HepG2 (cell line): ENCODE measurements around the gene CBX7. TPM values are rescaled to one million over a fixed set of nuclear protein-coding genes. Genes with fewer than 3 reads are reported as not detected.

ENCODE experiments used
- ATAC-seq: fragments of 200-7000 bp; cut with Tn5 transposase; 3 replicates; pipeline ENCODE4 v1.9.1; 2020; ENCODE audit warnings: mild to moderate bottlenecking, moderate library complexity
- BruUV-seq: library from RNA; stranded (reverse); fragments of 400-500 nt; replicated peaks from 2 replicates; lab custom pipeline; 2021; lab: Mats Ljungman, UMichigan
- CTCF ChIA-PET: fragments of 300-600 bp; formaldehyde crosslinking; extraction: SDS; loops from one replicate; lab custom pipeline; 2021; ENCODE audit warnings: low total read pairs, inconsistent platforms, low intra/inter-chr PET ratio; lab: Yijun Ruan, JAX
- POLR2A ChIA-PET: fragments of 350-600 bp; sonication (Branson Sonifier 250); formaldehyde crosslinking; loops from one replicate; lab custom pipeline; 2020; ENCODE audit warnings: antibody characterized with exemption, inconsistent platforms; lab: Yijun Ruan, JAX
- DNase-seq: peaks from one replicate; pipeline ENCODE4 v3.0.0-alpha.2; 2015; ENCODE audit warnings: low spot score
- FAIRE-seq: peaks from 3 replicates; lab custom pipeline; 2011; peaks lifted over from hg19 to GRCh38; lab: Jason Lieb, UNC
- H2AFZ ChIP-seq: one replicate; pipeline ENCODE4 v1.6.1; 2011; ENCODE audit warnings: low read length, inconsistent platforms
- H3K27ac ChIP-seq: fragments of 300-600 bp; 3 replicates; pipeline ENCODE4 v1.8.0; 2011; ENCODE audit warnings: mixed run types, mild to moderate bottlenecking, mixed read lengths, low read length, inconsistent platforms; ENCODE audit not compliant: insufficient read depth; ENCODE audit errors: extremely low read length
- H3K27me3 ChIP-seq, 2 experiments: fragments of 200-600 bp in 1 of 2; 2 replicates in 1 of 2; 3 replicates in 1 of 2; pipeline versions ENCODE4 v1.6.0 to v1.8.0; 2011; ENCODE audit warnings: low read length in 2 of 2, mild to moderate bottlenecking in 2 of 2, moderate library complexity in 2 of 2, inconsistent platforms in 1 of 2; ENCODE audit not compliant: insufficient read depth in 2 of 2, control insufficient read depth in 1 of 2
- H3K36me3 ChIP-seq, 2 experiments: fragments of 200-600 bp in 1 of 2; replicated peaks in 1 of 2; 2 replicates in 1 of 2; 3 replicates in 1 of 2; pipeline versions ENCODE4 v1.5.1 to v1.8.0; 2011; ENCODE audit warnings: low read length in 2 of 2, inconsistent platforms in 1 of 2; ENCODE audit not compliant: insufficient read depth in 2 of 2, control insufficient read depth in 1 of 2
- H3K4me1 ChIP-seq: 2 replicates; pipeline ENCODE4 v1.5.1; 2012; ENCODE audit warnings: low read length, inconsistent platforms; ENCODE audit not compliant: insufficient read depth
- H3K4me2 ChIP-seq: 2 replicates; pipeline ENCODE4 v1.6.0; 2011; ENCODE audit warnings: low read depth, low read length, inconsistent platforms
- H3K4me3 ChIP-seq, 3 experiments: fragments of 200-600 bp in 1 of 3; sonication (generic), shearing (Covaris generic) in 1 of 3; replicated peaks in 1 of 3; 2 replicates each; pipeline ENCODE4 v1.5.1; 2011 to 2016; ENCODE audit warnings: low read length in 3 of 3, inconsistent platforms in 2 of 3, low read depth in 2 of 3, mild to moderate bottlenecking in 2 of 3, control low read depth in 1 of 3, mixed read lengths in 1 of 3; ENCODE audit not compliant: insufficient read depth in 1 of 3
- H3K79me2 ChIP-seq: one replicate; pipeline ENCODE4 v1.6.1; 2011; ENCODE audit warnings: low read length, inconsistent platforms; ENCODE audit not compliant: insufficient read depth
- H3K9ac ChIP-seq: 2 replicates; pipeline ENCODE4 v1.6.0; 2011; ENCODE audit warnings: mild to moderate bottlenecking, low read depth, low read length, inconsistent platforms; ENCODE audit not compliant: insufficient read depth
- H3K9me3 ChIP-seq: 2 replicates; pipeline ENCODE4 v1.5.1; 2012; ENCODE audit warnings: mild to moderate bottlenecking, low read length
- H4K20me1 ChIP-seq: 2 replicates; pipeline ENCODE4 v1.6.0; 2011; ENCODE audit warnings: inconsistent platforms, mild to moderate bottlenecking, low read length, moderate library complexity; ENCODE audit not compliant: insufficient read depth
- HES4 ChIP-seq: sonication (generic); formaldehyde crosslinking; IDR thresholded peaks from 2 replicates; pipeline ENCODE4 v1.9.0; 2021; ENCODE audit warnings: mild to moderate bottlenecking, missing genetic modification reagents, borderline replicate concordance
- KLF16 ChIP-seq, 2 experiments: sonication (generic) in 1 of 2; formaldehyde crosslinking in 1 of 2; IDR thresholded peaks; 2 replicates each; pipeline versions ENCODE4 v1.6.1 to v1.8.0; 2016 to 2023; ENCODE audit warnings: missing genetic modification reagents in 2 of 2, missing compliant biosample characterization in 1 of 2
- NR2C2 ChIP-seq: sonication (generic); formaldehyde crosslinking; IDR thresholded peaks from 2 replicates; pipeline ENCODE4 v1.4.0; 2020; ENCODE audit warnings: missing genetic modification reagents, mild to moderate bottlenecking, moderate library complexity, borderline replicate concordance
- SAP130 ChIP-seq: IDR thresholded peaks from 2 replicates; pipeline ENCODE4 v1.6.1; 2016; ENCODE audit warnings: low read depth
- ZBTB38 ChIP-seq: sonication (generic); formaldehyde crosslinking; IDR thresholded peaks from 2 replicates; pipeline ENCODE4 v1.5.1; 2020; ENCODE audit warnings: mild to moderate bottlenecking, missing genetic modification reagents
- ZNF10 ChIP-seq: sonication (generic); formaldehyde crosslinking; IDR thresholded peaks from 2 replicates; pipeline ENCODE4 v1.4.0; 2020; ENCODE audit warnings: mild to moderate bottlenecking, low read depth, missing genetic modification reagents, borderline replicate concordance
- WGBS: methylation state at CpG from one replicate; pipeline ENCODE4 v1.1.6; 2017; ENCODE audit warnings: low lambda C conversion rate; 5-methylcytosine and 5-hydroxymethylcytosine counted together
- in situ Hi-C: cut with HindIII; loops from 2 replicates; pipeline ENCODE4 v1.10.0; 2017; ENCODE audit warnings: low pct_unique_long_range_greater_than_20kb; ENCODE audit not compliant: extremely low pct_ligation_motif_present
- intact Hi-C: fragments of 100-400 bp; cut with micrococcal nuclease; formaldehyde crosslinking; loops from one replicate; pipeline ENCODE4 v1.10.0; 2022; ENCODE audit not compliant: unreplicated experiment
- polyA plus RNA-seq, 8 experiments: library from polyadenylated mRNA; depleted of rRNA in 3 of 8; stranded (reverse) in 7 of 8; unstranded in 1 of 8; fragments of >200 nt; fragmentation: Illumina TruSeq in 4 of 8; extraction: Trizol in 4 of 8; gene quantifications; 2 replicates each; pipeline versions ENCODE4 v1.2.1 to v1.2.3, GENCODE V29; 2011 to 2016; ENCODE audit warnings: low read depth in 4 of 8, missing spikeins in 1 of 8, mixed read lengths in 1 of 8; ENCODE audit not compliant: insufficient read depth in 1 of 8
- total RNA-seq, 5 experiments: library from RNA; depleted of rRNA; stranded (reverse); fragments of >200 nt; fragmentation: Illumina TruSeq; extraction: Trizol; gene quantifications; 2 replicates each; pipeline ENCODE4 v1.2.3, GENCODE V29; 2016; ENCODE audit warnings: low read depth in 1 of 5
- TF ChIP-seq, protein P1 (sequence below): sonication (generic); formaldehyde crosslinking; IDR thresholded peaks from 2 replicates; pipeline ENCODE4 v1.4.0; 2020; ENCODE audit warnings: missing genetic modification reagents
- TF ChIP-seq, protein P2 (sequence below): sonication (generic); formaldehyde crosslinking; IDR thresholded peaks from 2 replicates; pipeline ENCODE4 v1.8.0; 2022; ENCODE audit warnings: mild to moderate bottlenecking, missing genetic modification reagents, borderline replicate concordance
- TF ChIP-seq, protein P3 (sequence below): sonication (generic); formaldehyde crosslinking; IDR thresholded peaks from 2 replicates; pipeline ENCODE4 v1.5.0; 2020; ENCODE audit warnings: missing genetic modification reagents

The CBX7 gene
- total and polyA plus RNA-seq, 2 of the 13 experiments (the other 11 are each of a cell fraction or from before 2014, with no cell fraction given), result 0.35 to 4.9 TPM

DNA sequence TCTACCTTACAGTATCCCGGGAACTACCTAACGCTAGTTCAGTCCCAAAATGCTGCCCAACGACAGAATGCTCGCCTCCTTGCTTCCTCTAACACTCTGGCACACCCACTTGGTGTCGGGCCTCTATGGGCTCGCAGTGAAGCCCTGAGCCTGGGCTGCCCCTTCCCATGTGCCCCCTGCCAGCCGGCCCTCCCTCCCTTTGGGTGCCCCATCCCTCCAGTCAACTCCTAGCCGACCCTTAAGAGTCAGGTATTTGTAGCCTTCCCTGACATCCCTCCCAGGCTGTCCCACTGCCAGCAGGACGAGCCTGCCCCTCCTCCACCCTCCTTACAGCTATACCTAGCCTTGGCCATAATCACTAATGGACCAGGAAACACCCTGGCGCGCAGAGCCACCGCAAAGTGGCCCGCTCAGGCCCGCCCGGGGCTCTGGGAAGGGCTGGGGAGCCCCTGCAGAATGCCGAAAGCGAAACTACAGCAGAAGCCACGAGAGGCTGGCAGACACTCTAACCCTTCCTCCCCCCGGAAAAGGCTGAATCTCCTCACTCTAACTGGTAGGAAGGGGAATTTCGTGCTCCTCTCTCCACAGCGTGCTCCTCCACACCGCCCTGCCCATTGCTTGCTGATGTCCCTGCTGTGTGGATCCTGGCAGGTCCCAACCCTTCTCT, 8.2 kb downstream of the CBX7 start:
- WGBS, result 50% methylated on average over 20 of the region's 22 CpGs
- Histone ChIP-seq H3K79me2 (no peaks in the 10 kb centered on the region), H3K9ac (peak overlapping the region; percentile 73; the same call in 1 of the 2 replicates), H3K36me3 (no peaks in the 10 kb centered on the region), H3K4me2 (peak overlapping the region; percentile 99), H3K27ac (no peak overlapping the region), H2AFZ (no peak overlapping the region), H3K9me3 (no peaks in the 10 kb centered on the region), H3K4me1 (peaks cover 42% of the 10 kb centered on the region), H4K20me1 (no peaks in the 10 kb centered on the region), H3K4me3 (peak overlapping the region in 1 of 3 experiments; percentile 93; a peak in 3 of 6 replicates), H3K27me3 (peaks cover 1 to 17% of the 10 kb centered on the region in 2 experiments; a peak in 3 of 5 replicates)
- FAIRE-seq (no peak), DNase-seq (no peak), ATAC-seq (no peak)
- intact Hi-C loops, result no loop called here
- in situ Hi-C loops, result no loop called here
- TF ChIP-seq ZBTB38 (CRISPR knock-in tag) (0 out of 2 replicates have a peak, but pooled peaks have one; percentile 24), KLF16 (CRISPR knock-in tag; IDR thresholded peaks at IDR 0.05) (no peak)
- POLR2A ChIA-PET, result no interaction called here
- CTCF ChIA-PET, result no interaction called here
- no TSS peak for BruUV-seq

DNA sequence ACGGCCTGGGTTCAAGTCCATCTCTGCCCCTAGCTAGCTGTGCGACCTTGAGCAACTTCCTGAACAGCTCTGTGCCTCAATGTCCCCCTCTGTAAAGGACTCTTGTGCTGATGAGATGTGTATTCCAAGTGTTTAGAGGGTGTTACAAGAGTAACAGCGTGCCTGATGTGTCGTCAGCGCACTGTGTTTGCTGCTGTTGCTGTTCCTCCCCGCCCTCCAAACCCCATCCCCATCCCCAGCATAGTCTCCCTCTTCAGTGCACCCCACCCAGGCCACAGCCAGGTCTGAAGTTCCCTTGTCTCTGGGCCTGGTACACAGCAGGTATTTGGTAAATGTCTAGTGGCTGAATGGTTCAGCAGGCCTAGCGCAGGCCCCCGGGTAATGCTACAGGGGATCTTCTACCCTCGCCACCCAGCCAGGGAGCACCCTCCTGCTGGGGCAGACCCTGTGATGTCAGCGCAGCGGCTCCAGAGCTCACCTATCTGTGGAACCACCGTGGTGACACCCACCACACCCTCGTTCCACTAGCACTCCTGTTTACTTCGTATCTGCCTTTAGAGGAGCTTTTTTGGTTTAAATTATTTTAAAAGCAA, 10.3 kb downstream of the CBX7 start:
- H3K4me1 ChIP-seq, result peaks cover 38% of the 10 kb centered on the region
- H3K27me3 ChIP-seq, result peaks cover 1 to 17% of the 10 kb centered on the region in 2 experiments; a peak in 3 of 5 replicates
- in situ Hi-C loops (no loop called here), intact Hi-C loops (no loop called here)
- no peak overlapping the region for H3K4me3 ChIP-seq
- no peaks in the 10 kb centered on the region for H3K36me3 ChIP-seq
- H4K20me1 ChIP-seq, result no peaks in the 10 kb centered on the region
- no peak overlapping the region for H2AFZ ChIP-seq
- DNase-seq, result no peak
- H3K4me2 ChIP-seq, result no peak overlapping the region
- no peaks in the 10 kb centered on the region for H3K9me3 ChIP-seq
- BruUV-seq, result no TSS peak
- no peak for ATAC-seq
- no peaks in the 10 kb centered on the region for H3K79me2 ChIP-seq
- no peak overlapping the region for H3K9ac ChIP-seq
- ChIA-PET CTCF (no interaction called here), POLR2A (no interaction called here)
- no peak for FAIRE-seq
- 68% methylated on average over 5 of the region's 14 CpGs for WGBS
- no peak overlapping the region for H3K27ac ChIP-seq
- TF ChIP-seq HES4 (CRISPR knock-in tag) (no peak), NR2C2 (CRISPR knock-in tag) (no peak), SAP130 (no peak), ZNF10 (no peak)
- TF ChIP-seq, protein P1, sequence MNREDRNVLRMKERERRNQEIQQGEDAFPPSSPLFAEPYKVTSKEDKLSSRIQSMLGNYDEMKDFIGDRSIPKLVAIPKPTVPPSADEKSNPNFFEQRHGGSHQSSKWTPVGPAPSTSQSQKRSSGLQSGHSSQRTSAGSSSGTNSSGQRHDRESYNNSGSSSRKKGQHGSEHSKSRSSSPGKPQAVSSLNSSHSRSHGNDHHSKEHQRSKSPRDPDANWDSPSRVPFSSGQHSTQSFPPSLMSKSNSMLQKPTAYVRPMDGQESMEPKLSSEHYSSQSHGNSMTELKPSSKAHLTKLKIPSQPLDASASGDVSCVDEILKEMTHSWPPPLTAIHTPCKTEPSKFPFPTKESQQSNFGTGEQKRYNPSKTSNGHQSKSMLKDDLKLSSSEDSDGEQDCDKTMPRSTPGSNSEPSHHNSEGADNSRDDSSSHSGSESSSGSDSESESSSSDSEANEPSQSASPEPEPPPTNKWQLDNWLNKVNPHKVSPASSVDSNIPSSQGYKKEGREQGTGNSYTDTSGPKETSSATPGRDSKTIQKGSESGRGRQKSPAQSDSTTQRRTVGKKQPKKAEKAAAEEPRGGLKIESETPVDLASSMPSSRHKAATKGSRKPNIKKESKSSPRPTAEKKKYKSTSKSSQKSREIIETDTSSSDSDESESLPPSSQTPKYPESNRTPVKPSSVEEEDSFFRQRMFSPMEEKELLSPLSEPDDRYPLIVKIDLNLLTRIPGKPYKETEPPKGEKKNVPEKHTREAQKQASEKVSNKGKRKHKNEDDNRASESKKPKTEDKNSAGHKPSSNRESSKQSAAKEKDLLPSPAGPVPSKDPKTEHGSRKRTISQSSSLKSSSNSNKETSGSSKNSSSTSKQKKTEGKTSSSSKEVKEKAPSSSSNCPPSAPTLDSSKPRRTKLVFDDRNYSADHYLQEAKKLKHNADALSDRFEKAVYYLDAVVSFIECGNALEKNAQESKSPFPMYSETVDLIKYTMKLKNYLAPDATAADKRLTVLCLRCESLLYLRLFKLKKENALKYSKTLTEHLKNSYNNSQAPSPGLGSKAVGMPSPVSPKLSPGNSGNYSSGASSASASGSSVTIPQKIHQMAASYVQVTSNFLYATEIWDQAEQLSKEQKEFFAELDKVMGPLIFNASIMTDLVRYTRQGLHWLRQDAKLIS (CRISPR knock-in tag), result no peak
- TF ChIP-seq, protein P2, sequence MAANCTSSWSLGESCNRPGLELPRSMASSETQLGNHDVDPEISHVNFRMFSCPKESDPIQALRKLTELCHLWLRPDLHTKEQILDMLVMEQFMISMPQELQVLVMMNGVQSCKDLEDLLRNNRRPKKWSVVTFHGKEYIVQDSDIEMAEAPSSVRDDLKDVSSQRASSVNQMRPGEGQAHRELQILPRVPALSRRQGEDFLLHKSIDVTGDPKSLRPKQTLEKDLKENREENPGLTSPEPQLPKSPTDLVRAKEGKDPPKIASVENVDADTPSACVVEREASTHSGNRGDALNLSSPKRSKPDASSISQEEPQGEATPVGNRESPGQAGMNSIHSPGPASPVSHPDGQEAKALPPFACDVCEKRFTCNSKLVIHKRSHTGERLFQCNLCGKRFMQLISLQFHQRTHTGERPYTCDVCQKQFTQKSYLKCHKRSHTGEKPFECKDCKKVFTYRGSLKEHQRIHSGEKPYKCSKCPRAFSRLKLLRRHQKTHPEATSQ, result no peak
- TF ChIP-seq, protein P3, sequence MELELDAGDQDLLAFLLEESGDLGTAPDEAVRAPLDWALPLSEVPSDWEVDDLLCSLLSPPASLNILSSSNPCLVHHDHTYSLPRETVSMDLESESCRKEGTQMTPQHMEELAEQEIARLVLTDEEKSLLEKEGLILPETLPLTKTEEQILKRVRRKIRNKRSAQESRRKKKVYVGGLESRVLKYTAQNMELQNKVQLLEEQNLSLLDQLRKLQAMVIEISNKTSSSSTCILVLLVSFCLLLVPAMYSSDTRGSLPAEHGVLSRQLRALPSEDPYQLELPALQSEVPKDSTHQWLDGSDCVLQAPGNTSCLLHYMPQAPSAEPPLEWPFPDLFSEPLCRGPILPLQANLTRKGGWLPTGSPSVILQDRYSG (CRISPR knock-in tag), result no peak
